Nephron (organoid): ENCODE results near the gene BMPR1B.

Experiments used
- H3K27ac Mint-ChIP-seq, 3 experiments: 2 replicates each; pipeline ENCODE4 v1.8.0; 2020; ENCODE audit warnings: mixed read lengths in 3 of 3, mild to moderate bottlenecking in 2 of 3, moderate library complexity in 1 of 3
- H3K27me3 Mint-ChIP-seq: 2 replicates; pipeline ENCODE4 v1.8.0; 2021; ENCODE audit warnings: low read depth, mild to moderate bottlenecking, moderate library complexity, mixed read lengths
- H3K36me3 Mint-ChIP-seq: 2 replicates; pipeline ENCODE4 v1.8.0; 2020; ENCODE audit warnings: low read depth, mixed read lengths
- H3K4me1 Mint-ChIP-seq: 2 replicates; pipeline ENCODE4 v1.8.0; 2020; ENCODE audit warnings: mixed read lengths
- H3K4me3 Mint-ChIP-seq, 3 experiments: 2 replicates each; pipeline ENCODE4 v1.8.0; 2020; ENCODE audit warnings: mild to moderate bottlenecking in 3 of 3, mixed read lengths in 3 of 3, moderate library complexity in 2 of 3
- H3K9me3 Mint-ChIP-seq: 2 replicates; pipeline ENCODE4 v1.8.0; 2020; ENCODE audit warnings: mixed read lengths
- CTCF ChIP-seq, 3 experiments: fragments of 200-600 bp; sonication (generic); IDR thresholded peaks; one replicate each; pipeline ENCODE4 v1.5.0; 2021; ENCODE audit warnings: antibody characterized with exemption in 3 of 3; ENCODE audit not compliant: unreplicated experiment in 3 of 3

BMPR1B gene

GRCh38 chr4:95204873-95205272 lies 447.1 kb downstream of the BMPR1B start:
- H3K4me3 Mint-ChIP-seq: no peak overlapping the region
- no peak overlapping the region for H3K27ac Mint-ChIP-seq
- H3K9me3 Mint-ChIP-seq: no peaks in the 10 kb centered on the region
- TF ChIP-seq CTCF (IDR thresholded peaks at IDR 0.05; ENCODE audit: unreplicated experiment in 3 of 3): peak in 1 of 3 experiments; percentile 23
- H3K27me3 Mint-ChIP-seq: no peaks in the 10 kb centered on the region
- H3K4me1 Mint-ChIP-seq: no peaks in the 10 kb centered on the region
- H3K36me3 Mint-ChIP-seq: peaks cover 44% of the 10 kb centered on the region
